Esophagus squamous epithelium (tissue), 5 donors: ENCODE results near the gene CSF2RB. TPM values are rescaled to one million over a fixed set of nuclear protein-coding genes. Genes with fewer than 3 reads are reported as not detected.

Experiments
- DNase-seq: peaks from one replicate; lab custom pipeline; 2025; lab: John Stamatoyannopoulos, UW
- H3K27ac ChIP-seq, 4 donors: fragments of 200-600 bp; sonication (generic); one replicate each; pipeline ENCODE4 v1.5.1; 2016 to 2019; ENCODE audit warnings: mild to moderate bottlenecking in 1 of 4
- H3K27me3 ChIP-seq, 4 donors: fragments of 200-600 bp; sonication (generic); 1 replicate in 3 of 4; 2 replicates in 1 of 4; pipeline versions ENCODE4 v1.5.1 to v1.6.0; 2017 to 2021; ENCODE audit warnings: antibody characterized with exemption in 1 of 4
- H3K36me3 ChIP-seq, 3 donors: fragments of 200-600 bp; sonication (generic); one replicate each; pipeline ENCODE4 v1.5.1; 2016 to 2019
- H3K4me1 ChIP-seq, 3 donors: fragments of 200-600 bp; sonication (generic); one replicate each; pipeline ENCODE4 v1.5.1; 2017 to 2019
- H3K4me3 ChIP-seq, 4 donors: fragments of 200-600 bp; sonication (generic); 1 replicate in 3 of 4; 2 replicates in 1 of 4; pipeline ENCODE4 v1.5.1; 2016 to 2019; ENCODE audit warnings: mild to moderate bottlenecking in 2 of 4, moderate library complexity in 1 of 4
- H3K9me3 ChIP-seq, 3 donors: fragments of 200-600 bp; sonication (generic); one replicate each; pipeline ENCODE4 v1.5.1; 2016 to 2019
- POLR2A ChIP-seq, 4 donors: fragments of 450-650 bp; IDR thresholded peaks; one replicate each; pipeline ENCODE4 v1.6.1; 2017; ENCODE audit warnings: antibody characterized with exemption in 4 of 4, mild to moderate bottlenecking in 4 of 4, moderate library complexity in 3 of 4
- WGBS, 2 donors: methylation state at CpG; one replicate each; pipeline ENCODE4 v1.1.5; 2018; 5-methylcytosine and 5-hydroxymethylcytosine counted together
- intact Hi-C: fragments of 100-400 bp; cut with DNase I; formaldehyde crosslinking; loops from one replicate; pipeline ENCODE4 v1.15.0; 2022
- total RNA-seq, 4 donors: library from RNA; depleted of rRNA; stranded (reverse); fragments of >200 nt; gene quantifications; one replicate each; pipeline ENCODE4 v1.1.0, GENCODE V29; 2016
- TF ChIP-seq, protein P1 (sequence below), 6 experiments: fragments of 450-650 bp in 4 of 6; fragments of 200-600 bp in 2 of 6; sonication (generic) in 2 of 6; IDR thresholded peaks; one replicate each; pipeline ENCODE4 v1.5.1; 2016 to 2019; ENCODE audit warnings: antibody characterized with exemption in 6 of 6, mild to moderate bottlenecking in 4 of 6, moderate library complexity in 4 of 6
- donor health status: DM: yes; HTN: yes; CAD: no.

The CSF2RB gene
- total RNA-seq, 4 donors from 2014 or later: 1.5 to 6.1 (median 2.9) TPM

DNA sequence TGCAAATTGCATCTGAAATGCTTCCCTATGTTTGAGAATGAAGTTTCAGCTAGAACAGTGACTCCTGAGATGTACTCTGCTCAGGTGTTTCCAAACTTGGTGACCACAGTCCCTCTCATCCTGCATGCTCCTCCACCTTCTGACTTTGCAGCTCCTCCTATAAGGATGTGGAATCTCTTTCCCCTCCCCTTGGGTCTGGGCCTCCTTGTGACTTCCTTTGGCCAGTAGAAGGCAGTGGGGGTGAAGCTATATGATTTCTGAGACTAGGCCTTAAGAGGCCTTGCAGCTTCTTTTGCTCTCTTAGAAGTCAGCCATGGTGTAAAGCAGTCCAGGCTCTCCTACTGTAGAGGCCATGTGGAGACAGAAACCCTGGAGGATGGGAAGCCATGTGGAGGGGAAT, 50.7 kb downstream of the CSF2RB start:
- intact Hi-C loops: no loop called here

GRCh38 chr22:36965696-36966095, 52.3 kb downstream of the CSF2RB start:
- DNase-seq: no peak
- no peaks in the 10 kb centered on the region for H3K4me1 ChIP-seq
- intact Hi-C loops: no loop called here
- H3K4me3 ChIP-seq: no peak overlapping the region
- peaks cover 0 to 14% (median 0%) of the 10 kb centered on the region in 4 donors for H3K27me3 ChIP-seq
- 75% methylated on average over 2 of the region's 2 CpGs; no CpG with 5 or more reads in 1 of the 2 donors for WGBS, 2 donors
- H3K9me3 ChIP-seq: no peaks in the 10 kb centered on the region
- TF ChIP-seq, protein P1, sequence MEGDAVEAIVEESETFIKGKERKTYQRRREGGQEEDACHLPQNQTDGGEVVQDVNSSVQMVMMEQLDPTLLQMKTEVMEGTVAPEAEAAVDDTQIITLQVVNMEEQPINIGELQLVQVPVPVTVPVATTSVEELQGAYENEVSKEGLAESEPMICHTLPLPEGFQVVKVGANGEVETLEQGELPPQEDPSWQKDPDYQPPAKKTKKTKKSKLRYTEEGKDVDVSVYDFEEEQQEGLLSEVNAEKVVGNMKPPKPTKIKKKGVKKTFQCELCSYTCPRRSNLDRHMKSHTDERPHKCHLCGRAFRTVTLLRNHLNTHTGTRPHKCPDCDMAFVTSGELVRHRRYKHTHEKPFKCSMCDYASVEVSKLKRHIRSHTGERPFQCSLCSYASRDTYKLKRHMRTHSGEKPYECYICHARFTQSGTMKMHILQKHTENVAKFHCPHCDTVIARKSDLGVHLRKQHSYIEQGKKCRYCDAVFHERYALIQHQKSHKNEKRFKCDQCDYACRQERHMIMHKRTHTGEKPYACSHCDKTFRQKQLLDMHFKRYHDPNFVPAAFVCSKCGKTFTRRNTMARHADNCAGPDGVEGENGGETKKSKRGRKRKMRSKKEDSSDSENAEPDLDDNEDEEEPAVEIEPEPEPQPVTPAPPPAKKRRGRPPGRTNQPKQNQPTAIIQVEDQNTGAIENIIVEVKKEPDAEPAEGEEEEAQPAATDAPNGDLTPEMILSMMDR (IDR thresholded peaks at IDR 0.05): no peak
- TF ChIP-seq POLR2A (IDR thresholded peaks at IDR 0.05): no peak
- no peak overlapping the region for H3K27ac ChIP-seq
- no peaks in the 10 kb centered on the region for H3K36me3 ChIP-seq

More for the DNA sequence above, 50.7 kb downstream of the CSF2RB start:
- TF ChIP-seq, protein P1 (IDR thresholded peaks at IDR 0.05): no peak
- no peak for TF ChIP-seq POLR2A (IDR thresholded peaks at IDR 0.05)
- no peak for DNase-seq
- Histone ChIP-seq H3K36me3 (no peaks in the 10 kb centered on the region), H3K4me1 (no peaks in the 10 kb centered on the region), H3K9me3 (no peaks in the 10 kb centered on the region), H3K4me3 (no peak overlapping the region), H3K27ac (no peak overlapping the region), H3K27me3 (peaks cover 0 to 26% (median 0%) of the 10 kb centered on the region in 4 donors)

DNA sequence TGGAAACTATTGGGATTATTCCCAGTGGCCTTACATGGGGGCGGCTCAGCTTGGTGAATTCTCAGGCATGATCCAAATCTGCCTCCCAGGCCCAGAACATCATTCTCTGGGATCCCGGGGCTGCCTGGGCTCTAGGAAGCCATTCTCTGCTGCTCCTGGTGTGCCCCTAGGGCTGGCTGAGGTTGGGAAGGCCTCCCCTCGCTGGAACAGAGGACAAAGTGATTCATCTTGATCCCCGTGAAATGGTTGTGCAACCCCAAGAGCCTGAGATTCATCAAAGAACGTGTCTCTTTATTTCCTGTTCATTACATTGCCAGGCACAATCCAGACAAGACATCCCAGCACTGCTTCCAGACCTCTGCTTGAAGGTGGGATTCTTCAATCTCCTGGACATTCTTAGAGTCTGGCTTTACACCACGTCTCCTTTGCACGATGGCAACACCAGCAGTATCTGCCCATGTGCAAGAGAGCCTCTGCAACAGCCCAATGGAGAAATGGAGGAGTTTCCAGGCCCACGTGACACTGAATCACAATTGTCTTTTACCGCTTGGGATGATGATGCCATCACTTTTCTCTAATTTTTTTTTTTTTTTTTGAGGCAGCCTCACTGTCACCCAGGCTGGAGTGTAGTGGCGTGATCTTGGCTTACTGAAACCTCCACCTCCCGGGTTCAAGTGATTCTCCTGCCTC, 53.6 kb downstream of the CSF2RB start:
- Histone ChIP-seq H3K27ac (no peak overlapping the region), H3K4me1 (peaks cover 0 to 12% (median 3%) of the 10 kb centered on the region in 3 donors), H3K27me3 (peaks cover 0 to 4% (median 0%) of the 10 kb centered on the region in 4 donors), H3K36me3 (no peaks in the 10 kb centered on the region), H3K9me3 (no peaks in the 10 kb centered on the region), H3K4me3 (no peak overlapping the region)
- WGBS, 2 donors: 53 to 61% methylated on average over 5 to 9 of the region's 11 CpGs
- no peak for DNase-seq
- intact Hi-C loops: no loop called here
- TF ChIP-seq POLR2A (IDR thresholded peaks at IDR 0.05): no peak
- TF ChIP-seq, protein P1 (IDR thresholded peaks at IDR 0.05): no peak

GRCh38 chr22:36968249-36968964, 55.0 kb downstream of the CSF2RB start:
- TF ChIP-seq, protein P1 (IDR thresholded peaks at IDR 0.05): no peak
- TF ChIP-seq POLR2A (IDR thresholded peaks at IDR 0.05): no peak
- intact Hi-C loops: no loop called here
- Histone ChIP-seq H3K27me3 (no peaks in the 10 kb centered on the region), H3K4me3 (no peak overlapping the region), H3K27ac (no peak overlapping the region), H3K36me3 (no peaks in the 10 kb centered on the region), H3K9me3 (no peaks in the 10 kb centered on the region), H3K4me1 (peaks cover 0 to 12% (median 3%) of the 10 kb centered on the region in 3 donors)
- WGBS, 2 donors: 87 to 88% methylated on average over 5 of the region's 5 CpGs
- no peak for DNase-seq
